IMR-90 (cell line): ENCODE results near the gene RNF123. TPM values are rescaled to one million over a fixed set of nuclear protein-coding genes. Genes with fewer than 3 reads are reported as not detected.

Source experiments
- ATAC-seq: fragments of 200-7000 bp; cut with Tn5 transposase; 2 replicates; pipeline ENCODE4 v1.9.1; 2020; ENCODE audit warnings: low read depth, mild to moderate bottlenecking, moderate library complexity
- BruUV-seq: library from RNA; stranded (reverse); fragments of 400-500 nt; replicated peaks from 2 replicates; lab custom pipeline; 2021; lab: Mats Ljungman, UMichigan
- CTCF ChIA-PET: fragments of 300-600 bp; formaldehyde crosslinking; extraction: SDS; loops from one replicate; lab custom pipeline; 2021; ENCODE audit warnings: antibody characterized with exemption; lab: Yijun Ruan, JAX
- POLR2A ChIA-PET: fragments of 300-600 bp; sonication (Branson Sonifier 250); formaldehyde crosslinking; loops from one replicate; lab custom pipeline; 2022; ENCODE audit warnings: antibody characterized with exemption; ENCODE audit not compliant: unreplicated experiment; lab: Charles Lee
- DNase-seq: peaks from one replicate; pipeline ENCODE4 v3.0.0; 2013
- H2AFZ ChIP-seq: replicated peaks from 2 replicates; pipeline ENCODE3; 2013; ENCODE audit warnings: low read length, mild to moderate bottlenecking; ENCODE audit not compliant: poor library complexity
- H2AK5ac ChIP-seq: 2 replicates; pipeline ENCODE4 v1.6.1; 2013; ENCODE audit warnings: low read depth, low read length, inconsistent platforms
- H2AK9ac ChIP-seq: replicated peaks from 2 replicates; pipeline ENCODE3; 2013; ENCODE audit warnings: mild to moderate bottlenecking, low read depth, low read length, moderate library complexity; ENCODE audit not compliant: poor library complexity
- H2BK120ac ChIP-seq: 2 replicates; pipeline ENCODE4 v1.6.1; 2013; ENCODE audit warnings: low read depth, low read length, inconsistent platforms
- H2BK15ac ChIP-seq: 3 replicates; pipeline ENCODE4 v1.6.1; 2013; ENCODE audit warnings: low read depth, low read length, inconsistent platforms
- H2BK20ac ChIP-seq: 2 replicates; pipeline ENCODE4 v1.6.1; 2013; ENCODE audit warnings: low read depth, mild to moderate bottlenecking, inconsistent platforms, low read length, moderate library complexity
- H2BK5ac ChIP-seq: 2 replicates; pipeline ENCODE4 v1.6.1; 2013; ENCODE audit warnings: mild to moderate bottlenecking, low read depth, low read length, inconsistent platforms; ENCODE audit not compliant: poor library complexity, severe bottlenecking
- H3K14ac ChIP-seq: replicated peaks from 2 replicates; pipeline ENCODE4 v1.6.1; 2013; ENCODE audit warnings: low read depth, low read length, inconsistent platforms
- H3K18ac ChIP-seq: 2 replicates; pipeline ENCODE4 v1.6.1; 2013; ENCODE audit warnings: low read depth, low read length, control low read depth
- H3K23ac ChIP-seq: 2 replicates; pipeline ENCODE4 v1.6.1; 2013; ENCODE audit warnings: low read depth, low read length, inconsistent platforms
- H3K27ac ChIP-seq: 2 replicates; pipeline ENCODE4 v1.5.1; 2013; ENCODE audit warnings: mild to moderate bottlenecking, control low read depth, low read length; ENCODE audit not compliant: insufficient read depth
- H3K27me3 ChIP-seq: 2 replicates; pipeline ENCODE4 v1.6.1; 2013; ENCODE audit warnings: low read length; ENCODE audit not compliant: control insufficient read depth, insufficient read depth
- H3K36me3 ChIP-seq: 2 replicates; pipeline ENCODE4 v1.6.1; 2013; ENCODE audit warnings: low read length, mixed read lengths; ENCODE audit not compliant: control insufficient read depth, insufficient read depth
- H3K4ac ChIP-seq: 2 replicates; pipeline ENCODE4 v1.6.1; 2013; ENCODE audit warnings: low read depth, low read length, inconsistent platforms
- H3K4me1 ChIP-seq: 2 replicates; pipeline ENCODE4 v1.6.1; 2013; ENCODE audit warnings: low read length, mixed read lengths; ENCODE audit not compliant: control insufficient read depth, insufficient read depth
- H3K4me2 ChIP-seq: 2 replicates; pipeline ENCODE4 v1.6.1; 2013; ENCODE audit warnings: low read depth, mild to moderate bottlenecking, control low read depth, low read length, moderate library complexity
- H3K4me3 ChIP-seq: 2 replicates; pipeline ENCODE4 v1.5.1; 2013; ENCODE audit warnings: low read depth, mild to moderate bottlenecking, control low read depth, low read length, moderate library complexity; ENCODE audit not compliant: insufficient read depth
- H3K56ac ChIP-seq: 2 replicates; pipeline ENCODE4 v1.6.1; 2013; ENCODE audit warnings: low read length, inconsistent platforms; ENCODE audit not compliant: insufficient read depth; ENCODE audit errors: extremely low read depth
- H3K79me1 ChIP-seq, 2 experiments: 2 replicates each; pipeline ENCODE4 v1.6.1; 2013; ENCODE audit warnings: low read length in 2 of 2, inconsistent platforms in 1 of 2, low read depth in 1 of 2
- H3K9ac ChIP-seq: 2 replicates; pipeline ENCODE4 v1.6.1; 2013; ENCODE audit warnings: low read depth, low read length, control low read depth
- H3K9me1 ChIP-seq: 2 replicates; pipeline ENCODE4 v1.6.1; 2013; ENCODE audit warnings: low read length, inconsistent platforms; ENCODE audit not compliant: insufficient read depth
- H3K9me3 ChIP-seq: 2 replicates; pipeline ENCODE4 v1.6.1; 2013; ENCODE audit warnings: low read length; ENCODE audit not compliant: control insufficient read depth, insufficient read depth
- H4K20me1 ChIP-seq: 2 replicates; pipeline ENCODE4 v1.6.1; 2013; ENCODE audit warnings: low read length, inconsistent platforms; ENCODE audit not compliant: insufficient read depth
- H4K5ac ChIP-seq: 2 replicates; pipeline ENCODE4 v1.6.1; 2013; ENCODE audit warnings: mild to moderate bottlenecking, low read depth, low read length, control low read depth
- H4K8ac ChIP-seq, 2 experiments: 2 replicates each; pipeline ENCODE4 v1.6.1; 2013; ENCODE audit warnings: low read depth in 2 of 2, low read length in 2 of 2, control low read depth in 1 of 2, inconsistent platforms in 1 of 2
- H4K91ac ChIP-seq: 2 replicates; pipeline ENCODE4 v1.6.1; 2013; ENCODE audit warnings: low read depth, low read length, inconsistent platforms; ENCODE audit not compliant: insufficient read depth
- CEBPB ChIP-seq: IDR thresholded peaks from 2 replicates; pipeline ENCODE4 v1.6.1; 2012; ENCODE audit warnings: low read depth, low read length, improper control_type of control experiment
- FOS ChIP-seq: fragments of 150-350 bp; IDR thresholded peaks from 2 replicates; pipeline ENCODE4 v1.6.1; 2016; ENCODE audit warnings: low read depth, low read length
- MAZ ChIP-seq: IDR thresholded peaks from 2 replicates; pipeline ENCODE4 v1.6.1; 2012; ENCODE audit warnings: low read depth, mild to moderate bottlenecking, low read length, improper control_type of control experiment, moderate library complexity, borderline replicate concordance
- MXI1 ChIP-seq: IDR thresholded peaks from 2 replicates; pipeline ENCODE4 v1.6.1; 2012; ENCODE audit warnings: low read depth, mild to moderate bottlenecking, low read length, moderate library complexity, borderline replicate concordance
- NFE2L2 ChIP-seq: fragments of 150-350 bp; IDR thresholded peaks from 2 replicates; pipeline ENCODE4 v1.6.1; 2016; ENCODE audit warnings: low read depth, mild to moderate bottlenecking, low read length
- POLR2A ChIP-seq: IDR thresholded peaks from 2 replicates; pipeline ENCODE4 v1.6.1; 2012; ENCODE audit warnings: mild to moderate bottlenecking, low read depth, low read length
- RCOR1 ChIP-seq: IDR thresholded peaks from 2 replicates; pipeline ENCODE4 v1.6.1; 2012; ENCODE audit warnings: mild to moderate bottlenecking, low read length, improper control_type of control experiment; ENCODE audit not compliant: insufficient replicate concordance
- WGBS, 2 experiments: methylation state at CpG; one replicate each; pipeline versions ENCODE4 v1.1.5 to v1.1.7; 2013; ENCODE audit warnings: missing lambda C conversion rate in 2 of 2; ENCODE audit not compliant: insufficient read length in 1 of 2; ENCODE audit errors: extremely low coverage in 2 of 2; 5-methylcytosine and 5-hydroxymethylcytosine counted together
- dilution Hi-C: fragments of 300-500 bp; cut with HindIII; formaldehyde crosslinking; loops from one replicate; pipeline ENCODE4 v1.14.3; 2018; ENCODE audit warnings: low sequenced_read_pairs; ENCODE audit not compliant: unreplicated experiment
- in situ Hi-C: fragments of 300-500 bp; cut with MboI; formaldehyde crosslinking; loops from 3 replicates; pipeline ENCODE4 v1.14.3; 2019; ENCODE audit warnings: low sequenced_read_pairs, inconsistent platforms, mixed read lengths
- intact Hi-C: fragments of 100-400 bp; cut with micrococcal nuclease; formaldehyde crosslinking; loops from 2 replicates; pipeline ENCODE4 v1.10.0; 2022
- polyA plus RNA-seq, 3 experiments: library from polyadenylated mRNA; depleted of rRNA; stranded (reverse); fragments of >200 nt; gene quantifications; 2 replicates each; pipeline ENCODE4 v1.2.3, GENCODE V29; 2012; ENCODE audit warnings: low replicate concordance in 1 of 3
- total RNA-seq: library from RNA; depleted of rRNA; stranded (reverse); fragments of >200 nt; gene quantifications from 2 replicates; pipeline ENCODE4 v1.2.3, GENCODE V29; 2012
- TF ChIP-seq, protein P1 (sequence below): conservative IDR thresholded peaks from 2 replicates; pipeline ENCODE4 v1.5.1; 2012; ENCODE audit warnings: mild to moderate bottlenecking, low read depth, low read length, improper control_type of control experiment
- TF ChIP-seq, protein P2 (sequence below): fragments of 150-350 bp; IDR thresholded peaks from 2 replicates; pipeline ENCODE4 v1.6.1; 2016; ENCODE audit warnings: low read depth, mild to moderate bottlenecking, low read length, moderate library complexity, borderline replicate concordance
- TF ChIP-seq, protein P3 (sequence below): fragments of 150-350 bp; IDR thresholded peaks from 2 replicates; pipeline ENCODE4 v1.6.1; 2017; ENCODE audit warnings: mild to moderate bottlenecking, antibody characterized with exemption, low read length, low read depth

RNF123 gene
- total and polyA plus RNA-seq, 2 of the 4 experiments (the other 2 are of a cell fraction), result 13.4 to 37.7 TPM

DNA sequence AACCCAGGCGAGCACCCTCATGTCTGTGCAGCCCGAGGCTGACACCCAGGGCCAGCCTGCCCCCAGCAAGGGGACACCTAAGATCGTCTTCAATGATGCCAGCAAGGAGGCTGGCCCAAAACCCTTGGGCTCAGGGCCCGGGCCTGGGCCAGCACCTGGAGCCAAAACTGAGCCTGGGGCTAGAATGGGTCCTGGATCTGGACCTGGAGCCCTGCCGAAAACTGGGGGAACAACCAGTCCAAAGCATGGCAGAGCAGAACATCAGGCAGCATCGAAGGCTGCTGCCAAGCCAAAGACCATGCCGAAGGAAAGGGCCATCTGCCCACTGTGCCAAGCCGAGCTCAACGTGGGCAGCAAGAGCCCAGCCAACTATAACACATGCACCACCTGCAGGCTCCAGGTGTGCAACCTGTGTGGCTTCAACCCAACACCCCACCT lies 46.6 kb upstream of the RNF123 start:
- Histone ChIP-seq H3K14ac (no peak overlapping the region), H2BK5ac (no peak overlapping the region), H4K5ac (no peak overlapping the region), H4K8ac (no peak overlapping the region), H3K9me1 (no peaks in the 10 kb centered on the region), H3K36me3 (no peaks in the 10 kb centered on the region), H3K27me3 (peaks cover 40% of the 10 kb centered on the region), H3K4ac (no peak overlapping the region), H2AK5ac (no peak overlapping the region), H3K27ac (no peak overlapping the region), H3K9me3 (no peaks in the 10 kb centered on the region), H3K4me3 (no peak overlapping the region), H4K91ac (no peak overlapping the region), H3K56ac (no peak overlapping the region), H4K20me1 (no peaks in the 10 kb centered on the region), H2AFZ (no peak overlapping the region), H2BK20ac (no peak overlapping the region), H3K79me1 (no peaks in the 10 kb centered on the region), H2BK15ac (no peak overlapping the region), H3K18ac (no peak overlapping the region), H2BK120ac (no peak overlapping the region), H2AK9ac (no peak overlapping the region), H3K4me1 (peaks cover 3% of the 10 kb centered on the region; the same call in 1 of the 2 replicates), H3K4me2 (no peak overlapping the region), H3K23ac (no peak overlapping the region), H3K9ac (no peak overlapping the region)
- dilution Hi-C loops (no loop called here), intact Hi-C loops (no loop called here), in situ Hi-C loops (no loop called here)
- 38% methylated on average over 3 of the region's 9 CpGs; no CpG with 5 or more reads in 1 of the 2 experiments for WGBS, 2 experiments
- DNase-seq (no peak), ATAC-seq (no peak)
- no TSS peak for BruUV-seq
- CTCF ChIA-PET, result no interaction called here
- POLR2A ChIA-PET, result no interaction called here
- TF ChIP-seq CEBPB, result no peak
- TF ChIP-seq FOS, result no peak
- no peak for TF ChIP-seq NFE2L2
- TF ChIP-seq MAZ, result no peak
- TF ChIP-seq, protein P1, sequence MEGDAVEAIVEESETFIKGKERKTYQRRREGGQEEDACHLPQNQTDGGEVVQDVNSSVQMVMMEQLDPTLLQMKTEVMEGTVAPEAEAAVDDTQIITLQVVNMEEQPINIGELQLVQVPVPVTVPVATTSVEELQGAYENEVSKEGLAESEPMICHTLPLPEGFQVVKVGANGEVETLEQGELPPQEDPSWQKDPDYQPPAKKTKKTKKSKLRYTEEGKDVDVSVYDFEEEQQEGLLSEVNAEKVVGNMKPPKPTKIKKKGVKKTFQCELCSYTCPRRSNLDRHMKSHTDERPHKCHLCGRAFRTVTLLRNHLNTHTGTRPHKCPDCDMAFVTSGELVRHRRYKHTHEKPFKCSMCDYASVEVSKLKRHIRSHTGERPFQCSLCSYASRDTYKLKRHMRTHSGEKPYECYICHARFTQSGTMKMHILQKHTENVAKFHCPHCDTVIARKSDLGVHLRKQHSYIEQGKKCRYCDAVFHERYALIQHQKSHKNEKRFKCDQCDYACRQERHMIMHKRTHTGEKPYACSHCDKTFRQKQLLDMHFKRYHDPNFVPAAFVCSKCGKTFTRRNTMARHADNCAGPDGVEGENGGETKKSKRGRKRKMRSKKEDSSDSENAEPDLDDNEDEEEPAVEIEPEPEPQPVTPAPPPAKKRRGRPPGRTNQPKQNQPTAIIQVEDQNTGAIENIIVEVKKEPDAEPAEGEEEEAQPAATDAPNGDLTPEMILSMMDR, result no peak
- no peak for TF ChIP-seq POLR2A
- no peak for TF ChIP-seq RCOR1
- TF ChIP-seq, protein P2, sequence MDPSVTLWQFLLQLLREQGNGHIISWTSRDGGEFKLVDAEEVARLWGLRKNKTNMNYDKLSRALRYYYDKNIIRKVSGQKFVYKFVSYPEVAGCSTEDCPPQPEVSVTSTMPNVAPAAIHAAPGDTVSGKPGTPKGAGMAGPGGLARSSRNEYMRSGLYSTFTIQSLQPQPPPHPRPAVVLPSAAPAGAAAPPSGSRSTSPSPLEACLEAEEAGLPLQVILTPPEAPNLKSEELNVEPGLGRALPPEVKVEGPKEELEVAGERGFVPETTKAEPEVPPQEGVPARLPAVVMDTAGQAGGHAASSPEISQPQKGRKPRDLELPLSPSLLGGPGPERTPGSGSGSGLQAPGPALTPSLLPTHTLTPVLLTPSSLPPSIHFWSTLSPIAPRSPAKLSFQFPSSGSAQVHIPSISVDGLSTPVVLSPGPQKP, result no peak
- TF ChIP-seq, protein P3, sequence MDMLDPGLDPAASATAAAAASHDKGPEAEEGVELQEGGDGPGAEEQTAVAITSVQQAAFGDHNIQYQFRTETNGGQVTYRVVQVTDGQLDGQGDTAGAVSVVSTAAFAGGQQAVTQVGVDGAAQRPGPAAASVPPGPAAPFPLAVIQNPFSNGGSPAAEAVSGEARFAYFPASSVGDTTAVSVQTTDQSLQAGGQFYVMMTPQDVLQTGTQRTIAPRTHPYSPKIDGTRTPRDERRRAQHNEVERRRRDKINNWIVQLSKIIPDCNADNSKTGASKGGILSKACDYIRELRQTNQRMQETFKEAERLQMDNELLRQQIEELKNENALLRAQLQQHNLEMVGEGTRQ, result no peak
- no peak for TF ChIP-seq MXI1
